Choroid plexus epithelial cell (primary cell): Measurements from ENCODE around the gene FRY.
A peak's percentile ranks its signal among the peaks of the same experiment; 100 is the strongest.

Experiments used
- DNase-seq: peaks from one replicate; pipeline ENCODE4 v3.0.0-alpha.2; 2010; ENCODE audit warnings: low read depth
- H3K4me3 ChIP-seq: 2 replicates; pipeline ENCODE4 v1.5.1; 2011; ENCODE audit warnings: low read depth, mild to moderate bottlenecking, control low read depth, low read length, moderate library complexity
- CTCF ChIP-seq: conservative IDR thresholded peaks from 2 replicates; pipeline ENCODE4 v1.5.1; 2011; ENCODE audit warnings: low read depth, mild to moderate bottlenecking, control low read depth, inconsistent platforms, low read length, moderate library complexity

Gene FRY

GRCh38 chr13:32243695-32244094 is 212.1 kb downstream of the FRY start:
- TF ChIP-seq CTCF: no peak
- DNase-seq: no peak
- H3K4me3 ChIP-seq: no peak overlapping the region

- no peak for TF ChIP-seq CTCF
- no peak overlapping the region for H3K4me3 ChIP-seq
Observed at GRCh38 chr13:32245555-32245954, 214.0 kb downstream of the FRY start.

GRCh38 chr13:32246468-32246867 is 214.9 kb downstream of the FRY start:
- DNase-seq: peak; percentile 89
- H3K4me3 ChIP-seq: no peak overlapping the region
- TF ChIP-seq CTCF: peak; percentile 96

More at GRCh38 chr13:32245555-32245954, 214.0 kb downstream of the FRY start:
- no peak for DNase-seq

- TF ChIP-seq CTCF: no peak
- no peak overlapping the region for H3K4me3 ChIP-seq
- DNase-seq: no peak
Observed at GRCh38 chr13:32247887-32248286, 216.3 kb downstream of the FRY start.

- no peak for TF ChIP-seq CTCF
- no peak overlapping the region for H3K4me3 ChIP-seq
- DNase-seq: no peak
Observed at GRCh38 chr13:32248801-32249200, 217.2 kb downstream of the FRY start.

- no peak for TF ChIP-seq CTCF
- DNase-seq: no peak
- no peak overlapping the region for H3K4me3 ChIP-seq
Observed at GRCh38 chr13:32252812-32253438, 221.4 kb downstream of the FRY start.

- DNase-seq: no peak
- H3K4me3 ChIP-seq: no peak overlapping the region
- no peak for TF ChIP-seq CTCF
Observed at GRCh38 chr13:32253911-32254399, 222.4 kb downstream of the FRY start.
